IMR-90 (cell line): ENCODE data around the gene ZSCAN4. TPM values are rescaled to one million over a fixed set of nuclear protein-coding genes. Genes with fewer than 3 reads are reported as not detected.

ENCODE experiments used
- ATAC-seq: fragments of 200-7000 bp; cut with Tn5 transposase; 2 replicates; pipeline ENCODE4 v1.9.1; 2020; ENCODE audit warnings: low read depth, mild to moderate bottlenecking, moderate library complexity
- BruUV-seq: library from RNA; stranded (reverse); fragments of 400-500 nt; replicated peaks from 2 replicates; lab custom pipeline; 2021; lab: Mats Ljungman, UMichigan
- CTCF ChIA-PET: fragments of 300-600 bp; formaldehyde crosslinking; extraction: SDS; loops from one replicate; lab custom pipeline; 2021; ENCODE audit warnings: antibody characterized with exemption; lab: Yijun Ruan, JAX
- POLR2A ChIA-PET: fragments of 300-600 bp; sonication (Branson Sonifier 250); formaldehyde crosslinking; loops from one replicate; lab custom pipeline; 2022; ENCODE audit warnings: antibody characterized with exemption; ENCODE audit not compliant: unreplicated experiment; lab: Charles Lee
- DNase-seq: peaks from one replicate; pipeline ENCODE4 v3.0.0; 2013
- H2AFZ ChIP-seq: replicated peaks from 2 replicates; pipeline ENCODE3; 2013; ENCODE audit warnings: low read length, mild to moderate bottlenecking; ENCODE audit not compliant: poor library complexity
- H2AK5ac ChIP-seq: 2 replicates; pipeline ENCODE4 v1.6.1; 2013; ENCODE audit warnings: low read depth, low read length, inconsistent platforms
- H2AK9ac ChIP-seq: replicated peaks from 2 replicates; pipeline ENCODE3; 2013; ENCODE audit warnings: mild to moderate bottlenecking, low read depth, low read length, moderate library complexity; ENCODE audit not compliant: poor library complexity
- H2BK120ac ChIP-seq: 2 replicates; pipeline ENCODE4 v1.6.1; 2013; ENCODE audit warnings: low read depth, low read length, inconsistent platforms
- H2BK15ac ChIP-seq: 3 replicates; pipeline ENCODE4 v1.6.1; 2013; ENCODE audit warnings: low read depth, low read length, inconsistent platforms
- H2BK20ac ChIP-seq: 2 replicates; pipeline ENCODE4 v1.6.1; 2013; ENCODE audit warnings: low read depth, mild to moderate bottlenecking, inconsistent platforms, low read length, moderate library complexity
- H2BK5ac ChIP-seq: 2 replicates; pipeline ENCODE4 v1.6.1; 2013; ENCODE audit warnings: mild to moderate bottlenecking, low read depth, low read length, inconsistent platforms; ENCODE audit not compliant: poor library complexity, severe bottlenecking
- H3K14ac ChIP-seq: replicated peaks from 2 replicates; pipeline ENCODE4 v1.6.1; 2013; ENCODE audit warnings: low read depth, low read length, inconsistent platforms
- H3K18ac ChIP-seq: 2 replicates; pipeline ENCODE4 v1.6.1; 2013; ENCODE audit warnings: low read depth, low read length, control low read depth
- H3K23ac ChIP-seq: 2 replicates; pipeline ENCODE4 v1.6.1; 2013; ENCODE audit warnings: low read depth, low read length, inconsistent platforms
- H3K27ac ChIP-seq: 2 replicates; pipeline ENCODE4 v1.5.1; 2013; ENCODE audit warnings: mild to moderate bottlenecking, control low read depth, low read length; ENCODE audit not compliant: insufficient read depth
- H3K27me3 ChIP-seq: 2 replicates; pipeline ENCODE4 v1.6.1; 2013; ENCODE audit warnings: low read length; ENCODE audit not compliant: control insufficient read depth, insufficient read depth
- H3K36me3 ChIP-seq: 2 replicates; pipeline ENCODE4 v1.6.1; 2013; ENCODE audit warnings: low read length, mixed read lengths; ENCODE audit not compliant: control insufficient read depth, insufficient read depth
- H3K4ac ChIP-seq: 2 replicates; pipeline ENCODE4 v1.6.1; 2013; ENCODE audit warnings: low read depth, low read length, inconsistent platforms
- H3K4me1 ChIP-seq: 2 replicates; pipeline ENCODE4 v1.6.1; 2013; ENCODE audit warnings: low read length, mixed read lengths; ENCODE audit not compliant: control insufficient read depth, insufficient read depth
- H3K4me2 ChIP-seq: 2 replicates; pipeline ENCODE4 v1.6.1; 2013; ENCODE audit warnings: low read depth, mild to moderate bottlenecking, control low read depth, low read length, moderate library complexity
- H3K4me3 ChIP-seq: 2 replicates; pipeline ENCODE4 v1.5.1; 2013; ENCODE audit warnings: low read depth, mild to moderate bottlenecking, control low read depth, low read length, moderate library complexity; ENCODE audit not compliant: insufficient read depth
- H3K56ac ChIP-seq: 2 replicates; pipeline ENCODE4 v1.6.1; 2013; ENCODE audit warnings: low read length, inconsistent platforms; ENCODE audit not compliant: insufficient read depth; ENCODE audit errors: extremely low read depth
- H3K79me1 ChIP-seq, 2 experiments: 2 replicates each; pipeline ENCODE4 v1.6.1; 2013; ENCODE audit warnings: low read length in 2 of 2, inconsistent platforms in 1 of 2, low read depth in 1 of 2
- H3K9ac ChIP-seq: 2 replicates; pipeline ENCODE4 v1.6.1; 2013; ENCODE audit warnings: low read depth, low read length, control low read depth
- H3K9me1 ChIP-seq: 2 replicates; pipeline ENCODE4 v1.6.1; 2013; ENCODE audit warnings: low read length, inconsistent platforms; ENCODE audit not compliant: insufficient read depth
- H3K9me3 ChIP-seq: 2 replicates; pipeline ENCODE4 v1.6.1; 2013; ENCODE audit warnings: low read length; ENCODE audit not compliant: control insufficient read depth, insufficient read depth
- H4K20me1 ChIP-seq: 2 replicates; pipeline ENCODE4 v1.6.1; 2013; ENCODE audit warnings: low read length, inconsistent platforms; ENCODE audit not compliant: insufficient read depth
- H4K5ac ChIP-seq: 2 replicates; pipeline ENCODE4 v1.6.1; 2013; ENCODE audit warnings: mild to moderate bottlenecking, low read depth, low read length, control low read depth
- H4K8ac ChIP-seq, 2 experiments: 2 replicates each; pipeline ENCODE4 v1.6.1; 2013; ENCODE audit warnings: low read depth in 2 of 2, low read length in 2 of 2, control low read depth in 1 of 2, inconsistent platforms in 1 of 2
- H4K91ac ChIP-seq: 2 replicates; pipeline ENCODE4 v1.6.1; 2013; ENCODE audit warnings: low read depth, low read length, inconsistent platforms; ENCODE audit not compliant: insufficient read depth
- CEBPB ChIP-seq: IDR thresholded peaks from 2 replicates; pipeline ENCODE4 v1.6.1; 2012; ENCODE audit warnings: low read depth, low read length, improper control_type of control experiment
- NFE2L2 ChIP-seq: fragments of 150-350 bp; IDR thresholded peaks from 2 replicates; pipeline ENCODE4 v1.6.1; 2016; ENCODE audit warnings: low read depth, mild to moderate bottlenecking, low read length
- POLR2A ChIP-seq: IDR thresholded peaks from 2 replicates; pipeline ENCODE4 v1.6.1; 2012; ENCODE audit warnings: mild to moderate bottlenecking, low read depth, low read length
- RAD21 ChIP-seq: IDR thresholded peaks from 2 replicates; pipeline ENCODE4 v1.6.1; 2012; ENCODE audit warnings: low read length, improper control_type of control experiment
- RFX5 ChIP-seq: IDR thresholded peaks from 2 replicates; pipeline ENCODE4 v1.8.0; 2012; ENCODE audit warnings: low read depth, mild to moderate bottlenecking, low read length, moderate library complexity
- SMC3 ChIP-seq: fragments of 150-350 bp; IDR thresholded peaks from 2 replicates; pipeline ENCODE4 v1.6.1; 2016; ENCODE audit warnings: low read depth, mild to moderate bottlenecking, antibody characterized with exemption, low read length, moderate library complexity
- WGBS, 2 experiments: methylation state at CpG; one replicate each; pipeline versions ENCODE4 v1.1.5 to v1.1.7; 2013; ENCODE audit warnings: missing lambda C conversion rate in 2 of 2; ENCODE audit not compliant: insufficient read length in 1 of 2; ENCODE audit errors: extremely low coverage in 2 of 2; 5-methylcytosine and 5-hydroxymethylcytosine counted together
- dilution Hi-C: fragments of 300-500 bp; cut with HindIII; formaldehyde crosslinking; loops from one replicate; pipeline ENCODE4 v1.14.3; 2018; ENCODE audit warnings: low sequenced_read_pairs; ENCODE audit not compliant: unreplicated experiment
- in situ Hi-C: fragments of 300-500 bp; cut with MboI; formaldehyde crosslinking; loops from 3 replicates; pipeline ENCODE4 v1.14.3; 2019; ENCODE audit warnings: low sequenced_read_pairs, inconsistent platforms, mixed read lengths
- intact Hi-C: fragments of 100-400 bp; cut with micrococcal nuclease; formaldehyde crosslinking; loops from 2 replicates; pipeline ENCODE4 v1.10.0; 2022
- polyA plus RNA-seq, 3 experiments: library from polyadenylated mRNA; depleted of rRNA; stranded (reverse); fragments of >200 nt; gene quantifications; 2 replicates each; pipeline ENCODE4 v1.2.3, GENCODE V29; 2012; ENCODE audit warnings: low replicate concordance in 1 of 3
- total RNA-seq: library from RNA; depleted of rRNA; stranded (reverse); fragments of >200 nt; gene quantifications from 2 replicates; pipeline ENCODE4 v1.2.3, GENCODE V29; 2012
- TF ChIP-seq, protein P1 (sequence below): fragments of 150-350 bp; IDR thresholded peaks from 2 replicates; pipeline ENCODE4 v1.6.1; 2017; ENCODE audit warnings: mild to moderate bottlenecking, antibody characterized with exemption, low read length, low read depth
- TF ChIP-seq, protein P2 (sequence below): fragments of 150-350 bp; IDR thresholded peaks from 2 replicates; pipeline ENCODE4 v1.6.1; 2016; ENCODE audit warnings: low read depth, mild to moderate bottlenecking, low read length, moderate library complexity, borderline replicate concordance

The ZSCAN4 gene
- total and polyA plus RNA-seq, 2 of the 4 experiments (the other 2 are of a cell fraction) = not detected

DNA sequence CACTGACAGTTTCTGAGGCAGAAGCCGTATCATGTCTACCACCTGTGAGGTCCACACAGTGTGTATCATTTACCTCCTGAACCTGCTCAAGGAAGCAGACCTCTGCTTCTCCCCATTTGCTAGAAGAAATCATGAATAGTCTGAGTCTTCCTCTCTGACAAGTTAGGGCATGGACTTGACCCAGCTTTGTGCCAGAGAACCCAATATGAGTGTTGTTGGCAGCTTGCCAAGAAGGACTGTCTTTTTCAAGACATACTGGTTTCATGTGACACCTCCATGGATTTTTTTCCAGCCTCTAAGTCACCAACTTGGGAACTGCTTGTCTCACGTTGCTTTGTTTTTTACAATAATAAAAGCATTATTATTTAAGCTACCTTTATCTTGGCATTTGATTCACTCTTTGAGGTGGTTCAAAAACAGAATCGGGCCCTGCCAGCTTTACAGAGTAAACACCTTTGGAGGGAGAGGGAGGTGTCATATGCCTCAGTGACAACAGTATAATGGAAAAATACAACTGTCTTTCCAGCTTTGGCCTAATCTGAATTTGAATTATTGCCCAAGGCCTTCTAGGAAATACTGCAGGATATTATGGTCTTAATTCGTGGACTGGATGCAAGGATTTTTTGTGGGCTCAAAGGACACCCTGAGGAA lies 26.2 kb upstream of the ZSCAN4 start:
- ATAC-seq (no peak), DNase-seq (no peak)
- H3K4me3 ChIP-seq = no peak overlapping the region
- no peak overlapping the region for H3K56ac ChIP-seq
- no peak overlapping the region for H2BK20ac ChIP-seq
- H3K36me3 ChIP-seq = peaks cover 33% of the 10 kb centered on the region
- no peak overlapping the region for H3K18ac ChIP-seq
- intact Hi-C loops (no loop called here), in situ Hi-C loops (no loop called here), dilution Hi-C loops (no loop called here)
- no peak overlapping the region for H3K14ac ChIP-seq
- no peak overlapping the region for H2BK120ac ChIP-seq
- CTCF ChIA-PET = no interaction called here
- 100% methylated on average over 2 of the region's 4 CpGs; no CpG with 5 or more reads in 1 of the 2 experiments for WGBS, 2 experiments
- H3K9me1 ChIP-seq = no peaks in the 10 kb centered on the region
- no peak overlapping the region for H2AK9ac ChIP-seq
- no peak overlapping the region for H4K5ac ChIP-seq
- H3K4ac ChIP-seq = no peak overlapping the region
- H3K27me3 ChIP-seq = no peaks in the 10 kb centered on the region
- H2AFZ ChIP-seq = no peak overlapping the region
- no peak overlapping the region for H2BK5ac ChIP-seq
- H2AK5ac ChIP-seq = no peak overlapping the region
- H3K27ac ChIP-seq = no peak overlapping the region
- H4K20me1 ChIP-seq = no peaks in the 10 kb centered on the region
- H4K8ac ChIP-seq = no peak overlapping the region
- no peak overlapping the region for H2BK15ac ChIP-seq
- H3K4me1 ChIP-seq = no peaks in the 10 kb centered on the region
- POLR2A ChIA-PET = no interaction called here
- no peak overlapping the region for H3K23ac ChIP-seq
- no peak overlapping the region for H3K4me2 ChIP-seq
- BruUV-seq = no TSS peak
- H3K79me1 ChIP-seq = peaks cover 0 to 3% of the 10 kb centered on the region in 2 experiments; a peak in 3 of 4 replicates
- H3K9ac ChIP-seq = no peak overlapping the region
- TF ChIP-seq, protein P1, sequence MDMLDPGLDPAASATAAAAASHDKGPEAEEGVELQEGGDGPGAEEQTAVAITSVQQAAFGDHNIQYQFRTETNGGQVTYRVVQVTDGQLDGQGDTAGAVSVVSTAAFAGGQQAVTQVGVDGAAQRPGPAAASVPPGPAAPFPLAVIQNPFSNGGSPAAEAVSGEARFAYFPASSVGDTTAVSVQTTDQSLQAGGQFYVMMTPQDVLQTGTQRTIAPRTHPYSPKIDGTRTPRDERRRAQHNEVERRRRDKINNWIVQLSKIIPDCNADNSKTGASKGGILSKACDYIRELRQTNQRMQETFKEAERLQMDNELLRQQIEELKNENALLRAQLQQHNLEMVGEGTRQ = no peak
- TF ChIP-seq RFX5 (no peak), NFE2L2 (no peak), SMC3 (no peak), CEBPB (no peak), RAD21 (no peak), POLR2A (no peak)
- TF ChIP-seq, protein P2, sequence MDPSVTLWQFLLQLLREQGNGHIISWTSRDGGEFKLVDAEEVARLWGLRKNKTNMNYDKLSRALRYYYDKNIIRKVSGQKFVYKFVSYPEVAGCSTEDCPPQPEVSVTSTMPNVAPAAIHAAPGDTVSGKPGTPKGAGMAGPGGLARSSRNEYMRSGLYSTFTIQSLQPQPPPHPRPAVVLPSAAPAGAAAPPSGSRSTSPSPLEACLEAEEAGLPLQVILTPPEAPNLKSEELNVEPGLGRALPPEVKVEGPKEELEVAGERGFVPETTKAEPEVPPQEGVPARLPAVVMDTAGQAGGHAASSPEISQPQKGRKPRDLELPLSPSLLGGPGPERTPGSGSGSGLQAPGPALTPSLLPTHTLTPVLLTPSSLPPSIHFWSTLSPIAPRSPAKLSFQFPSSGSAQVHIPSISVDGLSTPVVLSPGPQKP = no peak
- peaks cover 42% of the 10 kb centered on the region for H3K9me3 ChIP-seq
- no peak overlapping the region for H4K91ac ChIP-seq
